Ovary (tissue), 9 donors: ENCODE measurements around the gene KCTD11. TPM values are rescaled to one million over a fixed set of nuclear protein-coding genes. Genes with fewer than 3 reads are reported as not detected.
A peak's percentile ranks its signal among the peaks of the same experiment; 100 is the strongest.

Source experiments
- DNase-seq, 5 donors: peaks; one replicate each; pipeline ENCODE4 v3.0.0-alpha.2; 2019 to 2020
- H3K27ac ChIP-seq, 2 donors: fragments of 200-600 bp; one replicate each; pipeline versions ENCODE4 v1.5.1 to v1.8.0; 2019 to 2022
- H3K27me3 ChIP-seq: fragments of 200-600 bp; one replicate; pipeline ENCODE4 v1.8.0; 2022
- H3K36me3 ChIP-seq: fragments of 200-600 bp; sonication (generic); one replicate; pipeline ENCODE4 v1.5.1; 2019
- H3K4me1 ChIP-seq: one replicate; pipeline ENCODE4 v1.8.1; 2013; ENCODE audit warnings: mild to moderate bottlenecking, moderate library complexity; ENCODE audit not compliant: insufficient read depth
- H3K4me3 ChIP-seq: fragments of 200-600 bp; sonication (generic); one replicate; pipeline ENCODE4 v1.5.1; 2017
- H3K9me3 ChIP-seq, 2 donors: fragments of 200-600 bp in 1 of 2; sonication (generic) in 1 of 2; one replicate each; pipeline versions ENCODE4 v1.5.1 to v1.8.1; 2013 to 2019; ENCODE audit warnings: mild to moderate bottlenecking in 1 of 2, moderate library complexity in 1 of 2
- CTCF ChIP-seq, 3 donors: fragments of 450-650 bp in 2 of 3; fragments of 200-600 bp in 1 of 3; IDR thresholded peaks; one replicate each; pipeline versions ENCODE4 v1.5.1 to v1.8.0; 2016 to 2022; ENCODE audit warnings: antibody characterized with exemption in 3 of 3, mild to moderate bottlenecking in 1 of 3
- EP300 ChIP-seq: sonication (generic); formaldehyde crosslinking; IDR thresholded peaks from one replicate; pipeline ENCODE4 v1.6.1; 2017; ENCODE audit warnings: antibody characterized with exemption
- POLR2A ChIP-seq: fragments of 450-650 bp; IDR thresholded peaks from one replicate; pipeline ENCODE4 v1.6.1; 2017; ENCODE audit warnings: antibody characterized with exemption, mild to moderate bottlenecking, moderate library complexity
- WGBS, 3 donors: extraction: QIAGEN DNeasy Blood & Tissue Kit in 1 of 3; methylation state at CpG; one replicate each; pipeline versions ENCODE4 v1.1.5 to v1.1.7; 2013 to 2017; 5-methylcytosine and 5-hydroxymethylcytosine counted together
- intact Hi-C, 4 donors: fragments of 100-400 bp; cut with DNase I; formaldehyde crosslinking; loops; one replicate each; pipeline versions ENCODE4 v1.11.0 to v1.15.1; 2022 to 2023
- polyA plus RNA-seq, 2 donors: library from polyadenylated mRNA; stranded (reverse); fragments of 200-250 nt in 1 of 2; fragments of 350-450 nt in 1 of 2; fragmentation: Illumina TruSeq in 1 of 2; extraction: RNeasy Lipid Tissue Mini Kit (QIAGEN cat#74804) in 1 of 2; gene quantifications; one replicate each; pipeline ENCODE4 v1.2.3, GENCODE V29; 2013 to 2014
- total RNA-seq, 7 donors: library from RNA; depleted of rRNA in 2 of 7; stranded (reverse); fragments of >200 nt in 2 of 7; fragmentation: NEBNext Ultra II Directional in 3 of 7; extraction: Animal tissue kit (Norgen Biotek cat#: 25700) in 3 of 7; gene quantifications; one replicate each; pipeline versions ENCODE4 v1.1.0 to v1.2.4, GENCODE V29; 2016 to 2023
- donor health status: DM: no; HTN: no; CAD: no; lungs with moderate emphysema.
- donor health status: DM: no; HTN: no; CAD: no.
- donor health status: Bipolar disorder and iron deficiency.
- donor health status: DM: yes; HTN: yes; CAD: no.
- donor health status: DM: no; HTN: no; CAD: no.
- donor health status: DM: yes; HTN: yes; CAD: no.

KCTD11 gene
- total and polyA plus RNA-seq, 9 donors, result 5.1 to 12.9 (median 10.5) TPM

GRCh38 chr17:7380855-7381683, 29.1 kb downstream of the KCTD11 start, which contains the start of gene TNK1:
TNK1 (plus strand) TSS chr17:7381089; CDS start chr17:7382927, 1,838 bp downstream.
- TF ChIP-seq POLR2A (peak; percentile 55), CTCF (IDR thresholded peaks at IDR 0.05) (no peak)
- Histone ChIP-seq H3K4me3 (peak within 1 kb of the TSS; percentile 43), H3K9me3 (no peaks in the 10 kb centered on the region), H3K27me3 (no peaks in the 10 kb centered on the region), H3K27ac (peak within 1 kb of the TSS in 1 of 2 donors; percentile 46), H3K4me1 (peaks cover 19% of the 10 kb centered on the region), H3K36me3 (no peaks in the 10 kb centered on the region)
- WGBS, 3 donors, result 1 to 5% (median 4%) methylated on average over 44 to 52 of the region's 52 CpGs
- intact Hi-C loops, result no loop called here
- DNase-seq, result peak; percentile 67 to 77 (median 68)

- Histone ChIP-seq H3K27ac (no peak overlapping the region), H3K36me3 (no peaks in the 10 kb centered on the region), H3K4me3 (no peak overlapping the region), H3K27me3 (no peaks in the 10 kb centered on the region), H3K4me1 (peaks cover 19% of the 10 kb centered on the region), H3K9me3 (no peaks in the 10 kb centered on the region)
- intact Hi-C loops, result no loop called here
- TF ChIP-seq POLR2A (no peak), EP300 (no peak), CTCF (IDR thresholded peaks at IDR 0.05) (no peak)
- no peak for DNase-seq
- 86 to 94% (median 87%) methylated on average over 10 of the region's 10 CpGs for WGBS, 3 donors
Observed at GRCh38 chr17:7382901-7383300, 30.9 kb downstream of the KCTD11 start.

GRCh38 chr17:7383371-7383741, 31.4 kb downstream of the KCTD11 start:
- H3K4me1 ChIP-seq, result peaks cover 19% of the 10 kb centered on the region
- H3K4me3 ChIP-seq, result peak overlapping the region; percentile 20
- 51 to 78% (median 66%) methylated on average over 7 to 11 of the region's 11 CpGs for WGBS, 3 donors

More at GRCh38 chr17:7383371-7383741, 31.4 kb downstream of the KCTD11 start:
- Histone ChIP-seq H3K9me3 (no peaks in the 10 kb centered on the region), H3K27me3 (no peaks in the 10 kb centered on the region), H3K36me3 (no peaks in the 10 kb centered on the region), H3K27ac (peak overlapping the region in 1 of 2 donors; percentile 32)
- intact Hi-C loops, result no loop called here
- DNase-seq, result peak in 1 of 5 donors; percentile 50
- TF ChIP-seq POLR2A (no peak), CTCF (IDR thresholded peaks at IDR 0.05) (no peak), EP300 (no peak)
